ENCODE measurements around the gene PTGES3L. TPM values are rescaled to one million over a fixed set of nuclear protein-coding genes. Genes with fewer than 3 reads are reported as not detected.

PTGES3L gene
- total and polyA plus RNA-seq, 2 of the 13 experiments (the other 11 are each of a cell fraction or from before 2014, with no cell fraction given): 1.2 to 2.9 TPM

DNA sequence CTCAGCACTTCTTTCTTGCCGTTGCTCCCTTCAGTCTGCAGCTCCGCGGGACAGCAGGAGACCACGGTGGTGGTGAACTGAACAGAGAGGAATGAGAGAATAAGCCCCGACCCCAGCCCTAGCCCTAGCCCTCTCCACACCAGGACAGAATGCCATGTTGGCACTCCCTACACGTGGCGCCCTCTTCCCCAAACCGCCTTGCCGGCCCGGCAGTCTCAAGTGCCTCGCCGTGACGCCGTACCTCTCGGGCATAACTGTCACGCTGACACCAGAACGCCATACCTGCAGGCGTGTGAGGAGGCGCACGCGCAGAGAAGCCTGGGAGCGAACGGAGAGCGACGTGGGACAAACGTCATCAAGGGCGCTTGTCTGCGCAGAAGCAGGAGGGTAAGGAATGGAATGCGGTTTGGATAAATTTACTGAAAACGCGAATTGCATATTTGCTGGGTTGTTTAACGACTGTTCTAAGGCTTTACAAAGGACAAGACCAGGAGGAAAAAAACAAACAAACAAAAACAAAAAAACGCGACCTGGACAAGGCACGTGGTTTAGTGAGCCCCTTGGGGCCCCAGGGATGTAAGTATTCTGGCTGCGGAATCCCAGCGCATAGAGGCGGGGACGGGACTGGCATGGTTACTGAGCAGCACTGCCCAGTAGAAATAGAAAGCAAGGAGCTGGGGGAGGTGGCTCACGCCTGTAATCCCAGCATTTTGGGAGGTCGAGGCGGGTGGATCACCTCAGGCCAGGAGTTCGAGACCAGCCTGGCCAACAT is 15.5 kb downstream of the PTGES3L start, which contains the start of gene AARSD1 (continued):
- TF ChIP-seq SNAPC2 (CRISPR knock-in tag; IDR thresholded peaks at IDR 0.05) (peak; percentile 26; the same call in 1 of the 2 replicates), ZNF143 (CRISPR knock-in tag; IDR thresholded peaks at IDR 0.05) (peak; percentile 88), TOE1 (CRISPR knock-in tag; IDR thresholded peaks at IDR 0.05) (no peak), ZNF704 (CRISPR knock-in tag; IDR thresholded peaks at IDR 0.05; ENCODE audit: borderline replicate concordance) (0 out of 2 replicates have a peak, but pooled peaks have one; percentile 32), NFE2L1 (CRISPR knock-in tag; IDR thresholded peaks at IDR 0.05; ENCODE audit: borderline replicate concordance) (peak; percentile 62; the same call in 1 of the 2 replicates), ZHX1 (CRISPR knock-in tag; IDR thresholded peaks at IDR 0.05; ENCODE audit: low read depth) (peak; percentile 95), ZNF605 (CRISPR knock-in tag; IDR thresholded peaks at IDR 0.05) (0 out of 2 replicates have a peak, but pooled peaks have one; percentile 6), HMGXB3 (CRISPR knock-in tag; IDR thresholded peaks at IDR 0.05; ENCODE audit: borderline replicate concordance) (0 out of 2 replicates have a peak, but pooled peaks have one; percentile 56), ZSCAN25 (CRISPR knock-in tag; IDR thresholded peaks at IDR 0.05) (no peak), ZNF556 (CRISPR knock-in tag; IDR thresholded peaks at IDR 0.05; ENCODE audit: borderline replicate concordance) (0 out of 2 replicates have a peak, but pooled peaks have one; percentile 36), ZNF138 (CRISPR knock-in tag; IDR thresholded peaks at IDR 0.05; ENCODE audit: low read depth) (0 out of 2 replicates have a peak, but pooled peaks have one; percentile 42)
- TF ChIP-seq, protein P1, sequence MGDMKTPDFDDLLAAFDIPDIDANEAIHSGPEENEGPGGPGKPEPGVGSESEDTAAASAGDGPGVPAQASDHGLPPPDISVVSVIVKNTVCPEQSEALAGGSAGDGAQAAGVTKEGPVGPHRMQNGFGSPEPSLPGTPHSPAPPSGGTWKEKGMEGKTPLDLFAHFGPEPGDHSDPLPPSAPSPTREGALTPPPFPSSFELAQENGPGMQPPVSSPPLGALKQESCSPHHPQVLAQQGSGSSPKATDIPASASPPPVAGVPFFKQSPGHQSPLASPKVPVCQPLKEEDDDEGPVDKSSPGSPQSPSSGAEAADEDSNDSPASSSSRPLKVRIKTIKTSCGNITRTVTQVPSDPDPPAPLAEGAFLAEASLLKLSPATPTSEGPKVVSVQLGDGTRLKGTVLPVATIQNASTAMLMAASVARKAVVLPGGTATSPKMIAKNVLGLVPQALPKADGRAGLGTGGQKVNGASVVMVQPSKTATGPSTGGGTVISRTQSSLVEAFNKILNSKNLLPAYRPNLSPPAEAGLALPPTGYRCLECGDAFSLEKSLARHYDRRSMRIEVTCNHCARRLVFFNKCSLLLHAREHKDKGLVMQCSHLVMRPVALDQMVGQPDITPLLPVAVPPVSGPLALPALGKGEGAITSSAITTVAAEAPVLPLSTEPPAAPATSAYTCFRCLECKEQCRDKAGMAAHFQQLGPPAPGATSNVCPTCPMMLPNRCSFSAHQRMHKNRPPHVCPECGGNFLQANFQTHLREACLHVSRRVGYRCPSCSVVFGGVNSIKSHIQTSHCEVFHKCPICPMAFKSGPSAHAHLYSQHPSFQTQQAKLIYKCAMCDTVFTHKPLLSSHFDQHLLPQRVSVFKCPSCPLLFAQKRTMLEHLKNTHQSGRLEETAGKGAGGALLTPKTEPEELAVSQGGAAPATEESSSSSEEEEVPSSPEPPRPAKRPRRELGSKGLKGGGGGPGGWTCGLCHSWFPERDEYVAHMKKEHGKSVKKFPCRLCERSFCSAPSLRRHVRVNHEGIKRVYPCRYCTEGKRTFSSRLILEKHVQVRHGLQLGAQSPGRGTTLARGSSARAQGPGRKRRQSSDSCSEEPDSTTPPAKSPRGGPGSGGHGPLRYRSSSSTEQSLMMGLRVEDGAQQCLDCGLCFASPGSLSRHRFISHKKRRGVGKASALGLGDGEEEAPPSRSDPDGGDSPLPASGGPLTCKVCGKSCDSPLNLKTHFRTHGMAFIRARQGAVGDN (CRISPR knock-in tag; IDR thresholded peaks at IDR 0.05): peak; percentile 95
- TF ChIP-seq, protein P2, sequence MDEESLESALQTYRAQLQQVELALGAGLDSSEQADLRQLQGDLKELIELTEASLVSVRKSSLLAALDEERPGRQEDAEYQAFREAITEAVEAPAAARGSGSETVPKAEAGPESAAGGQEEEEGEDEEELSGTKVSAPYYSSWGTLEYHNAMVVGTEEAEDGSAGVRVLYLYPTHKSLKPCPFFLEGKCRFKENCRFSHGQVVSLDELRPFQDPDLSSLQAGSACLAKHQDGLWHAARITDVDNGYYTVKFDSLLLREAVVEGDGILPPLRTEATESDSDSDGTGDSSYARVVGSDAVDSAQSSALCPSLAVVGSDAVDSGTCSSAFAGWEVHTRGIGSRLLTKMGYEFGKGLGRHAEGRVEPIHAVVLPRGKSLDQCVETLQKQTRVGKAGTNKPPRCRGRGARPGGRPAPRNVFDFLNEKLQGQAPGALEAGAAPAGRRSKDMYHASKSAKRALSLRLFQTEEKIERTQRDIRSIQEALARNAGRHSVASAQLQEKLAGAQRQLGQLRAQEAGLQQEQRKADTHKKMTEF (CRISPR knock-in tag; IDR thresholded peaks at IDR 0.05): peak; percentile 59

All from HepG2 (cell line).